GM19463 (cell line): Measurements from ENCODE around the gene DNAH14.
"Not testable (repeated sequence)": the region's sequence is repeated elsewhere in the genome, so short reads cannot be mapped to it uniquely, and the experiment has no call there.

Experiments used
- ATAC-seq: cut with Tn5 transposase; IDR thresholded peaks from one replicate; pipeline ENCODE4 v1.9.1; 2021; ENCODE audit warnings: mild to moderate bottlenecking, moderate library complexity; ENCODE audit not compliant: unreplicated experiment

DNAH14 gene

GRCh38 chr1:224991550-224991949 is 62.1 kb downstream of the DNAH14 start:
- not testable (repeated sequence) for ATAC-seq

GRCh38 chr1:224995602-224996001 is 66.1 kb downstream of the DNAH14 start:
- ATAC-seq: no peak

GRCh38 chr1:224996266-224996665 is 66.8 kb downstream of the DNAH14 start:
- no peak for ATAC-seq

- no peak for ATAC-seq
Measured at GRCh38 chr1:224998185-224998584, 68.7 kb downstream of the DNAH14 start.

- ATAC-seq: no peak
Measured at GRCh38 chr1:225004396-225004795, 74.9 kb downstream of the DNAH14 start.

- ATAC-seq: not testable (repeated sequence)
Measured at GRCh38 chr1:225006352-225006751, 76.9 kb downstream of the DNAH14 start.

GRCh38 chr1:225008050-225008449 is 78.6 kb downstream of the DNAH14 start:
- not testable (repeated sequence) for ATAC-seq

- ATAC-seq: no peak
Measured at GRCh38 chr1:225021037-225021436, 91.6 kb downstream of the DNAH14 start.

GRCh38 chr1:225026701-225027100 is 97.2 kb downstream of the DNAH14 start:
- ATAC-seq: no peak

- not testable (repeated sequence) for ATAC-seq
Measured at GRCh38 chr1:225036441-225036840, 107.0 kb downstream of the DNAH14 start.

- no peak for ATAC-seq
Measured at GRCh38 chr1:225042263-225042662, 112.8 kb downstream of the DNAH14 start.

- no peak for ATAC-seq
Measured at GRCh38 chr1:225044258-225044657, 114.8 kb downstream of the DNAH14 start.

GRCh38 chr1:225049594-225049993 is 120.1 kb downstream of the DNAH14 start:
- ATAC-seq: no peak

- no peak for ATAC-seq
Measured at GRCh38 chr1:225063722-225064121, 134.2 kb downstream of the DNAH14 start.

- ATAC-seq: no peak
Measured at GRCh38 chr1:225070972-225071371, 141.5 kb downstream of the DNAH14 start.

- ATAC-seq: no peak
Measured at GRCh38 chr1:225097175-225097574, 167.7 kb downstream of the DNAH14 start.

- no peak for ATAC-seq
Measured at GRCh38 chr1:225111000-225111399, 181.5 kb downstream of the DNAH14 start.

- ATAC-seq: no peak
Measured at GRCh38 chr1:225113265-225113664, 183.8 kb downstream of the DNAH14 start.

GRCh38 chr1:225114354-225114990 is 185.0 kb downstream of the DNAH14 start:
- ATAC-seq: no peak

GRCh38 chr1:225119307-225119706 is 189.8 kb downstream of the DNAH14 start:
- no peak for ATAC-seq

- no peak for ATAC-seq
Measured at GRCh38 chr1:225121095-225121494, 191.6 kb downstream of the DNAH14 start.

- ATAC-seq: no peak
Measured at GRCh38 chr1:225131869-225132268, 202.4 kb downstream of the DNAH14 start.

- no peak for ATAC-seq
Measured at GRCh38 chr1:225137976-225138375, 208.5 kb downstream of the DNAH14 start.
